Psoas muscle (tissue), 8 donors: Measurements from ENCODE around the gene CARD11. TPM values are rescaled to one million over a fixed set of nuclear protein-coding genes. Genes with fewer than 3 reads are reported as not detected.

Source experiments
- ATAC-seq, 4 donors: fragments of 200-7000 bp; cut with Tn5 transposase; one replicate each; pipeline ENCODE4 v1.9.1; 2020; ENCODE audit warnings: moderate library complexity in 3 of 4, mild to moderate bottlenecking in 2 of 4
- DNase-seq, 2 donors: peaks; one replicate each; pipeline ENCODE4 v3.0.0-alpha.2; 2020
- H3K27ac ChIP-seq: fragments of 200-600 bp; one replicate; pipeline ENCODE4 v1.8.0; 2022
- H3K27me3 ChIP-seq, 3 donors: fragments of 200-600 bp in 1 of 3; one replicate each; pipeline versions ENCODE4 v1.6.1 to v1.8.0; 2013 to 2022; ENCODE audit warnings: low read length in 2 of 3, mild to moderate bottlenecking in 2 of 3, moderate library complexity in 1 of 3; ENCODE audit not compliant: insufficient read depth in 3 of 3
- H3K36me3 ChIP-seq, 2 donors: fragments of 200-600 bp in 1 of 2; one replicate each; pipeline versions ENCODE4 v1.6.1 to v1.8.0; 2013 to 2022; ENCODE audit warnings: low read depth in 1 of 2, mild to moderate bottlenecking in 1 of 2, moderate library complexity in 1 of 2; ENCODE audit not compliant: insufficient read depth in 1 of 2
- H3K4me1 ChIP-seq: fragments of 200-600 bp; one replicate; pipeline ENCODE4 v1.8.0; 2022
- H3K4me3 ChIP-seq: fragments of 200-600 bp; one replicate; pipeline ENCODE4 v1.8.0; 2022; ENCODE audit warnings: mild to moderate bottlenecking
- H3K9me3 ChIP-seq: fragments of 200-600 bp; one replicate; pipeline ENCODE4 v1.8.0; 2022
- WGBS, 3 donors: extraction: QIAGEN DNeasy Blood & Tissue Kit; methylation state at CpG; one replicate each; pipeline versions ENCODE4 v1.1.6 to v1.1.7; 2013; 5-methylcytosine and 5-hydroxymethylcytosine counted together
- intact Hi-C, 2 donors: fragments of 100-400 bp; cut with DNase I; formaldehyde crosslinking; loops; one replicate each; pipeline versions ENCODE4 v1.11.0 to v1.14.2; 2022
- polyA plus RNA-seq, 3 donors: library from polyadenylated mRNA; stranded (reverse); fragments of 200-250 nt; gene quantifications; one replicate each; pipeline ENCODE4 v1.2.3, GENCODE V29; 2013
- total RNA-seq, 4 donors: library from RNA; stranded (reverse); fragmentation: NEBNext Ultra II Directional in 2 of 4; extraction: Animal tissue kit (Norgen Biotek cat#: 25700) in 2 of 4; gene quantifications; one replicate each; pipeline versions ENCODE4 v1.2.1 to v1.2.4, GENCODE V29; 2021 to 2023
- TF ChIP-seq, protein P1 (sequence below): fragments of 200-600 bp; IDR thresholded peaks from one replicate; pipeline ENCODE4 v1.8.0; 2022; ENCODE audit warnings: antibody characterized with exemption
- donor health status: healthy with polysubstance abuse.
- donor health status: DM: no; HTN: no; CAD: no; lungs with moderate emphysema.
- donor health status: Bipolar disorder and iron deficiency.
- donor health status: healthy.
- donor health status: DM: yes; HTN: yes; CAD: no.
- donor health status: DM: no; HTN: no; CAD: no.
- donor health status: DM: no; HTN: no; CAD: no.
- donor health status: DM: yes; HTN: yes; CAD: no.

Gene CARD11
- total and polyA plus RNA-seq, 7 donors, result 0.08 to 0.84 (median 0.39) TPM

DNA sequence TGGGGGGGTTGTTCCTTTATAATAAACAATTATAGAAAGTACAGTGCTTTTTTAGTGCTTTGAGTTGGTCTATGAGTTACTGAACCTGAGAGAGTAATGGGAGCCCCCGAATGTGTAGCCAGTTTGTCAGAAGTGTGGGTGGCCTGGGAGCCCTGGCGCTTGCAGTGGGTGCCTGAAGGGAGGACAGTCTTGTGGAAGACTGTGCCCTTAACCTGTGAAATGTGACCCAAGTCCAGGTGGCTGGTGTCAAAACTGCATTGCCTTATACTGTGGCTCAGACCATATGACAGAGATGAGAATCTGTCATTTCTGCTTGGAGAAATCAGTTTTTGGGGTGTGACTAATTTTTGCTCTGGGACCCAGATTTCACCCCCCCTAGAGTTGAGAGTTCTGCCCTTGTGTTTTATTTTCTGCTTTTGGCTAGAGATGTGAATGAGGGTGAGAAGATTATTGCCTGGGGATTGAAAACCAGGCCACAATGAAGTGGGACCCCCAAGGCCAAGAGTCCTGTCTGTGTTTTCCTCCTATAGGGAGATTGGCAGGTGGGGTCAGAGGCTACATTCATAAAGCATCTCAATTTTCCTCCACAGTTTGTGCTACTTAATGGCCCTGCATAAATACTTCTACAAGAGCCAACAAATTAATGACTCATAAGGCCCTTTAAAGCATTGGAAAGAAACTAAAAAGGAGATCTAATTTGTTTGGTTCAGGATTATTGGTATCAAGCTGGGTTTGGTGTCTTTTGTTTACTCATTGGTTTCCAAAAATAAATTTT lies 24.1 kb upstream of the CARD11 start:
- no peak for ATAC-seq
- WGBS, 3 donors, result 72 to 85% (median 81%) methylated on average over 2 of the region's 2 CpGs

DNA sequence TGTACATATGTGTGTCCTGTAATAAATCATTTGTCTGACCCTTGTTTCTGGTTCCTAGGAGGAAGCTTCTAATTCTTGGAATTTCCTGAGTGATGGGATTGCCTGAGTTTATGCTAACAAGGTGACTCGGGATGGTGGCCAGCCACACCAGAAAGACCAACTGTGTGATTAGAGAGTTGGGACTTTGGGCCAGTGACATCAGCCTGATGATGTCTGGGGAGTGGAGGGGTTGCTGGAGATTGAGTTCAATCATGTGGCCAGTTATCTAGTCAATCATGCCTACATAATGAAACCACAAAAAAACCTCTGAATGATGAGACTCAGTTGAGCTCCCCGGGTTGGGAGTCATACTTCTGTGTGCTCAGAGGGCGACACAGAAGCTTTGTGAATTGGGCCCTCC lies 23.5 kb upstream of the CARD11 start:
- intact Hi-C loops, result no loop called here
- Histone ChIP-seq H3K4me1 (no peaks in the 10 kb centered on the region), H3K36me3 (no peaks in the 10 kb centered on the region), H3K27ac (no peak overlapping the region), H3K27me3 (peaks cover 0 to 4% (median 0%) of the 10 kb centered on the region in 3 donors), H3K9me3 (peaks cover 4% of the 10 kb centered on the region), H3K4me3 (no peak overlapping the region)
- TF ChIP-seq, protein P1, sequence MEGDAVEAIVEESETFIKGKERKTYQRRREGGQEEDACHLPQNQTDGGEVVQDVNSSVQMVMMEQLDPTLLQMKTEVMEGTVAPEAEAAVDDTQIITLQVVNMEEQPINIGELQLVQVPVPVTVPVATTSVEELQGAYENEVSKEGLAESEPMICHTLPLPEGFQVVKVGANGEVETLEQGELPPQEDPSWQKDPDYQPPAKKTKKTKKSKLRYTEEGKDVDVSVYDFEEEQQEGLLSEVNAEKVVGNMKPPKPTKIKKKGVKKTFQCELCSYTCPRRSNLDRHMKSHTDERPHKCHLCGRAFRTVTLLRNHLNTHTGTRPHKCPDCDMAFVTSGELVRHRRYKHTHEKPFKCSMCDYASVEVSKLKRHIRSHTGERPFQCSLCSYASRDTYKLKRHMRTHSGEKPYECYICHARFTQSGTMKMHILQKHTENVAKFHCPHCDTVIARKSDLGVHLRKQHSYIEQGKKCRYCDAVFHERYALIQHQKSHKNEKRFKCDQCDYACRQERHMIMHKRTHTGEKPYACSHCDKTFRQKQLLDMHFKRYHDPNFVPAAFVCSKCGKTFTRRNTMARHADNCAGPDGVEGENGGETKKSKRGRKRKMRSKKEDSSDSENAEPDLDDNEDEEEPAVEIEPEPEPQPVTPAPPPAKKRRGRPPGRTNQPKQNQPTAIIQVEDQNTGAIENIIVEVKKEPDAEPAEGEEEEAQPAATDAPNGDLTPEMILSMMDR, result no peak
- no peak for ATAC-seq
- WGBS, 3 donors, result 70 to 76% (median 73%) methylated on average over 3 of the region's 3 CpGs
- DNase-seq, result no peak

More for the DNA sequence above, 24.1 kb upstream of the CARD11 start:
- Histone ChIP-seq H3K4me3 (no peak overlapping the region), H3K27me3 (peaks cover 0 to 4% (median 0%) of the 10 kb centered on the region in 3 donors), H3K36me3 (no peaks in the 10 kb centered on the region), H3K4me1 (no peaks in the 10 kb centered on the region), H3K9me3 (peaks cover 4% of the 10 kb centered on the region), H3K27ac (no peak overlapping the region)
- TF ChIP-seq, protein P1, result no peak
- intact Hi-C loops, result no loop called here
- no peak for DNase-seq

DNA sequence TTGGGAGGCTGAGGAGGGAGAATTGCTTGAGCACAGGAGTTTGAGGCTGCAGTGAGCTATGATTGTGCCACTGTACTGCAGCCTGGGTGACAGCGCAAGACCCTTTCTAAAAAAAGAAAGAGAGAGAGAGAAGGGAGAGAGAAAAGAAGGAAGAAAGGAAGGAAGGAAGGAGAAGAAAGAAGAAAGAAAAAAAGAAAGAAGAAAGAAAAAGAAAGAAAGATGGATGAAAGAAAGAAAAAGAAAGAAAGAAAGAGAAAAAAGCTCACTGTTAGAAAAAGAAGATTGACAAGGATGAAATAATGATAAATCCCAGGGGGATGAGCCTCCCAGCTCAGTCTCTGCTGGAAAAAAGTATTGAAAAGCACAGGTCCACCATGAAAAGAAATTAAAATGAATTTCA lies 22.8 kb upstream of the CARD11 start:
- intact Hi-C loops, result no loop called here
- WGBS, 3 donors, result 96 to 100% (median 97%) methylated on average over 1 of the region's 1 CpG
- no peak overlapping the region for H3K27ac ChIP-seq

DNA sequence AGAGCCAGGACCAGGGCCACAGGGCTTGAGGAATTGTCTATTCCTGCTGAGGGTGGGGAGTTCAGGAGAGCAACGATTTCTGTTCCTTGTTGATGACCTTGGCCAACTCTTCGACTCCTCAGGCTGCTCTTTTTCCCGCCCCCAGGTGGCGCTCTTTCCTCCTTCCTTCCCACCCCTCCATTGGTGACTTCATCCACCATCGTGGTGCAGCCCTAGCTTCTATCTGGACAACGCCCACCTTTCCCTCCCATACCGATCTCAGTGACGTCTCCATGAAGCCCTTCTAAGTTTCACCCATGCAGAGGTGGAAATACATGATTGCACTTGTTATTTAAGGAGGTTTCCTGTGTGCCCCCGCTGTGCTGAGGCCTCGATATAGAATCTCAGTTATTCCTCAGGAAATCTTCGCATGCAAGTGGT lies 22.1 kb upstream of the CARD11 start:
- DNase-seq (peak in 1 of 2 donors; percentile 52), ATAC-seq (no peak)
- no peak overlapping the region for H3K27ac ChIP-seq
- no peaks in the 10 kb centered on the region for H3K4me1 ChIP-seq
- H3K9me3 ChIP-seq, result peaks cover under 1% of the 10 kb centered on the region
- peaks cover 0 to 4% (median 0%) of the 10 kb centered on the region in 3 donors for H3K27me3 ChIP-seq
- no peak overlapping the region for H3K4me3 ChIP-seq
- no peaks in the 10 kb centered on the region for H3K36me3 ChIP-seq
- intact Hi-C loops, result no loop called here
- TF ChIP-seq, protein P1, result no peak
- 45 to 50% (median 48%) methylated on average over 11 of the region's 11 CpGs for WGBS, 3 donors

More for the DNA sequence above, 22.8 kb upstream of the CARD11 start:
- no peaks in the 10 kb centered on the region for H3K4me1 ChIP-seq
- TF ChIP-seq, protein P1, result no peak
- ATAC-seq, result no peak
- no peaks in the 10 kb centered on the region for H3K36me3 ChIP-seq
- no peak overlapping the region for H3K4me3 ChIP-seq
- no peak for DNase-seq
- H3K9me3 ChIP-seq, result peaks cover 4% of the 10 kb centered on the region
- peaks cover 0 to 4% (median 0%) of the 10 kb centered on the region in 3 donors for H3K27me3 ChIP-seq
